Hematopoietic multipotent progenitor cell (in vitro differentiated cells): Measurements from ENCODE around the gene RBM44. TPM values are rescaled to one million over a fixed set of nuclear protein-coding genes. Genes with fewer than 3 reads are reported as not detected.
A peak's percentile ranks its signal among the peaks of the same experiment; 100 is the strongest.
"Not testable (repeated sequence)": the region's sequence is repeated elsewhere in the genome, so short reads cannot be mapped to it uniquely, and the experiment has no call there.

Experiments used
- DNase-seq, 3 donors: peaks; one replicate each; pipeline ENCODE4 v3.0.0-alpha.2; 2011 to 2015; ENCODE audit warnings: low read depth in 2 of 3, low spot score in 2 of 3
- total RNA-seq: library from RNA; depleted of rRNA; stranded (reverse); fragments of >200 nt; gene quantifications from one replicate; pipeline ENCODE4 v1.2.3, GENCODE V29; 2012

Gene RBM44
- total RNA-seq, 1 donor = 0.27 TPM

GRCh38 chr2:237774811-237775553 lies 23.6 kb upstream of the RBM44 start:
- peak in 2 of 3 donors; percentile 50 to 62 for DNase-seq

GRCh38 chr2:237779521-237779920 lies 19.1 kb upstream of the RBM44 start:
- DNase-seq = no peak

GRCh38 chr2:237782181-237782580 lies 16.4 kb upstream of the RBM44 start:
- DNase-seq = no peak

- not testable (repeated sequence) for DNase-seq
Observed at GRCh38 chr2:237783678-237784077, 14.9 kb upstream of the RBM44 start.

- DNase-seq = no peak
Observed at GRCh38 chr2:237786936-237787335, 11.6 kb upstream of the RBM44 start.

- no peak for DNase-seq
Observed at GRCh38 chr2:237790353-237790752, 8.2 kb upstream of the RBM44 start.

- no peak for DNase-seq
Observed at GRCh38 chr2:237791977-237792727, 6.4 kb upstream of the RBM44 start.

GRCh38 chr2:237797253-237797652 lies 1.3 kb upstream of the RBM44 start:
- no peak for DNase-seq

- no peak for DNase-seq
Observed at GRCh38 chr2:237799060-237799428, 465 bp downstream of the RBM44 start.

- no peak for DNase-seq
Observed at GRCh38 chr2:237801466-237801865, 2.9 kb downstream of the RBM44 start.

- no peak for DNase-seq
Observed at GRCh38 chr2:237806334-237806733, 7.8 kb downstream of the RBM44 start.

- no peak for DNase-seq
Observed at GRCh38 chr2:237815637-237816036, 17.1 kb downstream of the RBM44 start.

GRCh38 chr2:237816531-237816930 lies 18.0 kb downstream of the RBM44 start:
- no peak for DNase-seq

- DNase-seq = peak in 1 of 3 donors; percentile 6
Observed at GRCh38 chr2:237818066-237818473, 19.5 kb downstream of the RBM44 start.

GRCh38 chr2:237819231-237819630 lies 20.7 kb downstream of the RBM44 start:
- DNase-seq = no peak

GRCh38 chr2:237820421-237820820 lies 21.8 kb downstream of the RBM44 start:
- DNase-seq = no peak

GRCh38 chr2:237823544-237823943 lies 25.0 kb downstream of the RBM44 start:
- no peak for DNase-seq

GRCh38 chr2:237824085-237824484 lies 25.5 kb downstream of the RBM44 start:
- no peak for DNase-seq

GRCh38 chr2:237827421-237827987 lies 28.9 kb downstream of the RBM44 start:
- no peak for DNase-seq

GRCh38 chr2:237830522-237830921 lies 31.9 kb downstream of the RBM44 start:
- DNase-seq = no peak

- no peak for DNase-seq
Observed at GRCh38 chr2:237833546-237833945, 35.0 kb downstream of the RBM44 start.

GRCh38 chr2:237835372-237835771 lies 36.8 kb downstream of the RBM44 start:
- DNase-seq = no peak
